Myocyte (in vitro differentiated cells): ENCODE data around the gene PATE4. TPM values are rescaled to one million over a fixed set of nuclear protein-coding genes. Genes with fewer than 3 reads are reported as not detected.

Experiments used
- DNase-seq: peaks from one replicate; pipeline ENCODE4 v3.0.0-alpha.2; 2012; ENCODE audit warnings: low read depth
- total RNA-seq: library from RNA; depleted of rRNA; stranded (reverse); fragments of >200 nt; gene quantifications from 2 replicates; pipeline ENCODE4 v1.2.3, GENCODE V29; 2014

PATE4 gene
- total RNA-seq, 1 donor from 2014 or later = not detected

DNA sequence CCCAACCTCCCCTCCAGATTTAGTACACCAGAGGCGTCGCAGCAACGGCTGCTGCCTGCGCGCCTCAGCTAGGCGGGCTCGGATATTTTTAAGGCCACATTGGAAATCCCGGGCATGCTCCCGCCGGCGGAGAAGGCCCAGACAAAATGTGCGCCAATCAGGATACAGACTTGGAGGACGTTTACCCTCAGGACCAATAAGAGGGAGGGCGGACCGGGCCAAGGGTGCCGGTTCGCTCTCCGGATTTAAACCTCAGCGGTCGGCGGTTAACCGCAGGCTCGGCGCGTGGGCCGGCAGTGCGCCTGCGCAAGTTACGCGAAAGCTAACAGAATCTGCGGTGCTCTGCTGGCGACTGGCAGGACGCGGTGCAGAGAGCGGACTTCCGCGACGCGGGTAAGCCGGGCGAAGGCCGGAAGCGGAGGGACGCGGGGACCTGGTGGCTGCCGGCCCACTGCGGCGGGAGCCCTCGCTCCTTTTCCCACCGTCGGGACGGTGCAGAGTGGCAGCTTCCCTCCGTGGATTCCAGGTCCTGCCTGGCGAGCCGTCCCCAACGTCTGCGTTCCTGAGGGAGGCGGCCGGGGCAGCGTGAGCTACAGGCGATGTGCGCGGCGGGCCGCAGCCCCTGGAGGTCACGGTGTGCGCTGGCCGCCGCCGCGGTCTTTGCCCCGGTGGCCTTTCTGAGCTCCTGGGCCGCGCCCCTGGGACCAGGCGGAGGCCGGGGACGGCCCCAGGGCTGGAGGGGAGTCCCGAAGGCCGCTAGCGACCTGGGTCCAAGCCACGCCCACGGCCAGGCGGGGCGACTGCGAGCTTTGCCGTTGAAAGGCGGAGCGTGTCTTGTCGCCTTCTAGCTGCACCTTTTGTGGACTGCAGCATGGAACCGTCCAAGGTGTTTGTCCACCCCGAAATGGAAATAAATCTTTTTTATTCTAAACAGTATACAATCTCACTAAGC is 54.5 kb downstream of the PATE4 start, which contains the start of gene HYLS1:
Gene HYLS1 (plus strand): TSS at position 296 of the 952 bp plus-strand sequence. CDS start 11,701 bp downstream, outside the sequence.
- DNase-seq = peak; percentile 98

Other genes starting within 250 kb of the PATE4 start
- 133 and 181 TPM in 2 replicates for gene STT3A, start 240.5 kb upstream of the PATE4 start, total RNA-seq
- gene CHEK1, start 208.2 kb upstream of the PATE4 start, total RNA-seq = 7.4 and 8.9 TPM in 2 replicates
- gene ACRV1, start 152.5 kb upstream of the PATE4 start, total RNA-seq = 0.21 TPM in 1 of 2 replicates, not detected in the other
- not detected in 2 replicates for gene PATE1, start 87.0 kb upstream of the PATE4 start, total RNA-seq
- not detected in 2 replicates for gene PATE2, start 54.5 kb upstream of the PATE4 start, total RNA-seq
- not detected in 2 replicates for gene PATE3, start 45.2 kb upstream of the PATE4 start, total RNA-seq
- gene HYLS1, start 54.4 kb downstream of the PATE4 start, total RNA-seq = 6.2 and 6.3 TPM in 2 replicates
- gene PUS3, start 69.9 kb downstream of the PATE4 start, total RNA-seq = 13.0 and 20.8 TPM in 2 replicates
- not detected in 2 replicates for gene DDX25, start 71.2 kb downstream of the PATE4 start, total RNA-seq
- gene VSIG10L2, start 112.7 kb downstream of the PATE4 start, total RNA-seq = not detected in 2 replicates
- 73.4 and 147 TPM in 2 replicates for gene CDON, start 229.6 kb downstream of the PATE4 start, total RNA-seq